Activated CD4-positive, alpha-beta T cell treated with anti-CD3 and anti-CD28 coated beads for 48 hours (primary cell): ENCODE measurements around the gene CETN3.

Source experiments
- DNase-seq: peaks from one replicate; pipeline ENCODE4 v3.0.0-alpha.2; 2020

Gene CETN3

DNA sequence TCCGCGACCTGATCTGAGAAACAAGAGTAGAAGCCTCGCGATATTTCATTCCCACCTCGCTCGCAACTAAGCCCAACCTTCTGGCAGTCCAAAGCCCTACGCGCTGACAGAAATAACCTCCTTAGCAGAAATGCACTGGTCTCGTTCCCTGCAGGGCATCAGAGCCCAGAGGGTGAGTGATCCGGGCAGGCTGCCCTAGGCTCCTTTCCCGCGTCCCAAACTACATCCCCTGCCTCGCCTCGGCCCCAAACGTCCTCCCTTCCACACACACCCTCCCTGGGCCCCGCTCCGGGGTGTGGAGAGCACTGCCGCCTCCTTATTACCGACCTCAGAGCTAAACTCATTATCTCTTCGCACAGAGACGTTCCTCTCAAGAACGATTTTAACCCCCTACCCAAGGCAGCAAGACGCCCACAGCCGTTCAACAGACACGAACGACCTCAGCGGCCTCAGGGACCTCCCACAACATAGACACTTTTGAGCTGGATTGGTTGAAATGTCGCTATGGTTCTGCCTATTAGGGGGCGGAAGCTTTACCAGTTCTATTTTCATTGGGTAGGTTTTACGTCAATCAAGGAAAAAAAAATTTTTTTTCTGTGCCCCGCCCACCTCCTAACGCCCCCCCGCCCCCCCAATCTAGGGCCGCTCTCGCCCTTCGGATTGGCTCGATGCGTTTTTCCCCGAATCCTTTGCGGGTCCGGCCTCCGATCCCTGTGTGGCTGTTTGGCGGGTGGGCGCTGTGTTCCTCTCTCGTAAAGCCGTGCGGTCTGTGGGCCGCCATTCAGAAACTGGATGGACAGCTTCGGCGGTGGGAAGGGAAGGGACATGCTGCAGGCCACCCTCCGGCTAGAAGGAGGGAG, at the start of gene CETN3:
TSS of gene CETN3 (minus strand) at position 439 of the 860 bp plus-strand sequence. CDS start at position 344, 95 bp downstream.
- peak; percentile 92 for DNase-seq

DNA sequence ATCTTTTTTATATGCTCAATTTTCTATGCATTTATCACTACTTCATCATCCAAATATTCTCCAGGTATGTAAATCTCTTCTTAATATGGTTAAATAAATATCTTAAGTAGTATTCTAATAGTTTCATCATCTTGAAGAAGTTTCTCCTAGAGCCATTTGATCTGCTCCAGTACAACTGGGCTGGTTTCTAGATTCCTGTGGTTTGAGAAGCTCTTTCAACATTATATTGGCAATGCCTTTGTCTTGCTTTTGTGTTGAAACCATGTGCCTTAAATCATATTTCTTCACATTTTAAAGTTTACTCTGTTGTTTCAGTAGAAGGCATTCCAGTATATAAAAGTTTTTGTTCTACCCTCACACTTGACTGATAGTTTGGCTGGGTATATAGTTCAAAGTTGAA, 37.4 kb upstream of the CETN3 start:
- DNase-seq = no peak

DNA sequence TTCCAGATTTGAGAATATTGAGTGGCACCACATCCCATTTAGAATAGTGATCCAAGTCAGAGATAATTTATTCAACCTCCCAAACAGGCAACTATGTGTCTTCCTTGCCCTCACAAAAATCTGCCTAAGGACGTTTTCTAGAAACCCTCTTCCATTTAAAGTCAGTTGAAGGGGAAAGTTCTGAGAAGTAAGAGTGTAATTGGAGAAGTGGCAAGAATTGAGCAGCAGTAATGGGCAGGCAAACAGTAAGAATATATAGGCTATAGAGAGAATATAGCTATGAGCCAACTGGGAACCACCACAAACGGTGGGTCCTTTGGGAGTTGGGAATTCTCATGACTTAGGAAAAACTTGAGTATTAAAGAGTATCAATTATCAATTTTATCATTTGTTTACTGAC, 31.1 kb upstream of the CETN3 start:
- no peak for DNase-seq

DNA sequence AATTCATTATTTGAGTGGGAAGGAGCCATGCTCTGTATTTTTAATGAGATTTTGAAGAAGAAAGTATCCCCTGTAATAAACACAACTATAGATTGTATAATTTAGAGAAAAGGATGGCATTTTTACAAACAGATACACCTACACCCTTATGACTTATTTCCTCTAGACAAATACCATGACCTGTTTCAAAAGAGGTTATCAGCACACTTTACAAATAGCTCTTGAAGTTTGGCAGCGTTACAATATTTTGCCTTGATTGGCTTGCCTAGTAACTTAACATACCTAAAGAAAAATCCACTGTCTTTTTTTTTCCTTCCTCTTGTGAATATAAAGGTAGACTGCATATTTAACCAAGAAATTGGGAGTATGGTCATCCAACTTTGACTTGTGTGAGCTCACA, 28.5 kb upstream of the CETN3 start:
- no peak for DNase-seq

DNA sequence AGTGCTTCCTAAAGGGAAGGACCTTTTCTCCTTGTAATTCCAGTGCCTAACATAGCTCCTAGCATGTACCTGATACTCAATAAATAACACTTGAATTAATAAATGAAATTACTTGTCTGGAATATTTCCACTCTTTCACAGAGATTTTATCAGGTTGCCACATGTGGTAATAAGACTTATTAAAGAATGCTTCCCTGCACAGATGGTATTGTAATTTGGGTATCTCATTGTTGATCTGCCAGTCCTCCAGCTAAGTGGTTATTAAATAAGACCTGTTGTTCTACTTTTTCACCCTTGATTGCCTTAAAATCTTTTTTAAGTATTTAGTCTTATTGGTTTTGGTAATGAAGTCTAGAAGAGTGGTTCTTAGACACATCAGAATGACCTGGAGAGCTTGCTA, 28.1 kb upstream of the CETN3 start:
- no peak for DNase-seq

DNA sequence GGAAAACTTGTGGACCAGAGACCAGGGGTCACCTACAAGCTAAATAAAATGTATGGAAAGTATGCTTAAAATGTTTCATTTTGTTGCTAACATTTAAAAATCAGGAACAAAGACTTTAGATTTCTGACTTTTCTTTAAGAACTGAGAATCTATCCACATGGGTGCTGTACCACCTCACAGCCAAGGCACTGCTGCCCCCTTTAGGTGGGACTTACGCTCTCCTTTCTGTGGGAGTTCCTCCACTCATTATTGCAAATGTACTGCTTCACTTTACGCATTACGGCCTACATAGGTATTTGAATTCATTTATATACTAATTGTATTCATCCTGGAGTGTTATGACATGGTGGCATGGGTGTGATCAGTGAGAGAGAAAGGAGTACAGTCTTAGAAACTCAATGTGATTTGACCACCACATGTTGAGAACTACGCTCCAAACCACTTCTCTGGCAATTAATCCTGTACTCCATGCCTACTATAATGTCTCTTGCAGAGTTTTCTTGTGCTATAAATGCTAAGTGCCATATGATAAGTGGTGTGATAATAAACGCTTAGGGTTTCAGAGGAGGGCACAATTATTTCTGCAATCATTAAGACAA, 24.7 kb upstream of the CETN3 start:
- peak; percentile 62 for DNase-seq

DNA sequence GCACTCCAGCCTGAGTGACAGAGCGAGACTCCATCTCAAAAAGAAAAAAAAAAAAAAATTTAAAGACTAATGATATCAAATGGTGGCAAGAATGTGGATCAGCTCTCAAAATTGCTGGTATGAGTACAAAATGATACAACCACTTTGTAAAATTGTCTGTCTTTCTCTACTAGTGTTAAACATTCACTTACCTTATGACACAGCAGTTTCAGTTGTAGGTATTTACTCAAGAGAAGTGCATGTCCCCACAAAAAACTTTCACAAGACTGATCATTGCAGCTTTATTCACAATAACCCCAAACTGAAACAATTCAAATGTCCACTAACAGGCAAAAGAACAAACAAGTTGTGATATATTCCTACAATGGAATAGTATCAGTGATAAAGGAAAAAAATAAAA, 14.7 kb upstream of the CETN3 start:
- DNase-seq = no peak

DNA sequence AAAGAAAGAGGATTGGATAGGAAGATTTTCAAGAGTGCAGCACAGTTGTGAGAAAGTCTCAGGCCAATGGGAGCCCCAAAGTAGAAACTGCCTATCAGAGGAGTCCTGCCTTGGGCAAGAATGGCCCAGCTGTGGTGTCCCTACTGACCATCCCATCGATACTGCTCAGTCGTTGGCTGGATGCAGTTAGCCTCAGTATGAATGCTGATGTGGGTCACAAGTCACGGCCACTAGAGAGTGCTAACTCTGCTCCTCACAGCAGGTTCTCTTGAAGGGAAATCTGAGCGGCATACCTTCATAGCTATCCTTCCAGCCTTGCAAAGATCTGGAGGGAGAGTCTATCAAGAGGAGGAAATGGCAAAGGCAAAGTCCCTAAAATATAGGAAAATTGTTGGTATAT, 11.6 kb upstream of the CETN3 start:
- no peak for DNase-seq

DNA sequence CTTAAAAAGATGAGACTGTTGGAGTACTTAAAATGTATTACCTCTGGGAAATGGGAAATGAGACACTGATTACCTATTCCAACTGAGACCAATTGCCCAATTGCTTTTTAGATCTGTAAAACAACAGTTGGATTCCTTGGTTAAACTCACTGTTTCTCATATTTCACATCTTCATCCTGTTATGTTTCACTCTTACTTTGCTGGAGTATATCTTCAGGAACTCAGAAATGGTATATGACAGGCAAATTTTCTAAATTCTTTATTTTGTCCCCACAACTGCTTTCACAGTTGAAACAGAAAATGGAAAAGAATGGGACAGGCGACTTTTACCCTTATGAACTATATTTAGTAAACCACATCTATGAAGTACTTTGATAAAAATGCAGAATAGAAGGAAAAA, 8.7 kb upstream of the CETN3 start:
- no peak for DNase-seq

DNA sequence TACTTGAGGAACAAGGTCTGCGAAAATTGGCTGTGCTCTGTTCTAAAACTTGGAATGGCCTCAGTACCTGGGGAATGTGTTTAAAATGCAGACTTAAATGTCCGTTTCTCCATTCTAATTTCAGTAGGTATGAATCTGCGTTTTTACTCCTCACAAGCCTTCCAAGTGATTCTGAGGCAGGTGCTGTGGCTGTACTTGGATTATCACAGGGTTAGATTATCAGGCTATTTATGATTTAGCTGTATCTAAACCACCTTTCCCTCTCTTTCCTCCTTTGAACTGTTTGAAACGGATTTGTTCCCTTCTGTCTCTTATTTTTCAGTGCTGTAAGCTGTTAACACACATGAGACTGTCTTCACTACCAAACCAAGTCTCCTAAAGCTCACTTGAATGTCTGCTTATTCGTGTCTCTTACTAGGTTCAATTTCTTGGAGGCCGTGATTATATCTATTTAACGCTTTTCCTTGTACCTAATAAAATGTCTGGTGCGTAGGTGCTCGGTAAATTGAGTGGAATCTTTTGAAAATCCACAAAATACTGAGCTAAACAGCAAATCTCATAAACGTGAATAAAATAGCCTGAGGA, 714 bp upstream of the CETN3 start:
- no peak for DNase-seq

DNA sequence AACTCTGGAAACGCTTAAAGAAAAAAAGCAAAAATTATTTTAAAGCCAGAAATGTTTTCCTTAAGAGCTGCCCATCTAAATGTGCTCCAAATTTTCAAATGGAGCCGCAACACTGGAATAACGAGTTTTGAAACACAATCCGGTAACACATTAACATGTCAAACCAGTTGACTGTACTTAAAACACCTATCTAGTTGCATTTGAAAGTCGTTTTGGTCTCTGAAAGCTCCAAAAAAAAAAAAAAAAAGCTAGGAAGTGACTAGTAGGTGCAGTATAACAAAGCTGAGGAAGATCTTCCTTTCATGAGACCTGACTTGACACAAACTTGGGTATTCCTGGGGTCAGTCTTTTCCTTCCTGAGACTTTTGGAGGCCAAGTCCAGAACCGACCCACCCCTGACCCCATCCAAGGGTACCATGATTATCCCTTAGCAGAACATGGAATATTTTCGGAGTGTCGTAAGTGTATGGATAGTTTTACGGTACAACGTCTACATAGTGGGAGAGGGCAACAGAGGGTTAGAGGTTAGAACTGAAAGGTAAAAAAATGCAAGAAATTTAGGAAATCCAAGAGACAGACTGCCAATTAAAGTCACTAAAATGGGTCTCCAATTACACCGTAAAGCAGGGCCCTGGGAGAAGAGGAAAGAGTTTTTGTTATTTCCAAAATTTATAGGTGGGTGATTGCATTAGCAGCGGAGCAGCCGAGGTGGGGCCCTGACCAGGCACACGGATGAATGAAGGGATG, 812 bp downstream of the CETN3 start:
- no peak for DNase-seq

DNA sequence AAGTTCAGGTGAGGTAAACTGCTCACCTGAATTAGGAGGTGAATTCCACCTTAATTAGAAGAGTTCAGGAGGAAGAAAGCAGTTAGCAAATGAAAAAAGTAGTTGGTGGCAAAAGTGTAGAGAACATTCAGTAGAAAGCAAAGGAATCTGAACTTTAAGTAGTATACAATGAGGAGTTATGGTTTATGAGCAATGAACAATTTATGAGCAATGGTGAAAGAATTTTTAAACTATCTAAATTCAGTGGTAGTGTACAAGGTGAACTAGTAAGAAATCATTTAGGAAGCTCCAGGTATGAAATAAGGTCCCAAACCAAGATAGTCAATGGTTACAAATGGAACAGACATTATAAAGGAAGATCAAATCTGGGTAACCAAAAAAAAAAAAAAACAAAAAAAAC, 3.1 kb downstream of the CETN3 start:
- DNase-seq = no peak

DNA sequence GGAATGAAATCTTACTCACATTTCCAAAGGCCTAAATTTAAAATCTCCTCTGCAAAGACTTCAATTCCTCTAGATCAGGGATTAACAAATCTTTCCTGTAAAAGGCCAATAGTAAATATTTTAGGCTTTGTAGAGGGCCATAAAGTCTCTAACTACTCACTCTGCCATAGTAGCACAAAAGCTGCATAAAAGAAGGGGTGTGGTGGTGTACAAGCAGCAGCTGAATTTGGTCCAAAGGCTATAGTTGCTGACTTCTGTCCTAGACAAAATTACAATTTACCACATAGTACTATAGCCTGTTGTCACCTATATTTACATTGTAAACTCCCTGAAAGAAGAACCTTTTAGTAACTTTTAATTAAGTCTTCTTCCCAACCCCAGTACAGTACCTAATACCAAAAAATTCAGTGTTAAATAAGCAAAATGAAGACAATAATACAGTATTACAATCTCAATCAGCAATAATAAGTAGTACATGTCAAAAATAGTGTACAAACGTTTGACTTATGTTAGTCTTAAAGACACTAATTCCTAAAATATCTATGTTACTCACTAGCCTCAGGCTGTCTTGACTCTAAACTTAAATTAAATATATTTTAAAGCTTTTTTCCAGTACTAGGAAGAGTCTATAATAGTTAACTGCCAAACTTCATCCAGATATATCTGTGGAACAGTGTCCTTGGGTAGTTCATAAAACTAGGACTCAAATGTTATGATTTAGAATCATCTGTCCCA, 6.9 kb downstream of the CETN3 start:
- DNase-seq = no peak

DNA sequence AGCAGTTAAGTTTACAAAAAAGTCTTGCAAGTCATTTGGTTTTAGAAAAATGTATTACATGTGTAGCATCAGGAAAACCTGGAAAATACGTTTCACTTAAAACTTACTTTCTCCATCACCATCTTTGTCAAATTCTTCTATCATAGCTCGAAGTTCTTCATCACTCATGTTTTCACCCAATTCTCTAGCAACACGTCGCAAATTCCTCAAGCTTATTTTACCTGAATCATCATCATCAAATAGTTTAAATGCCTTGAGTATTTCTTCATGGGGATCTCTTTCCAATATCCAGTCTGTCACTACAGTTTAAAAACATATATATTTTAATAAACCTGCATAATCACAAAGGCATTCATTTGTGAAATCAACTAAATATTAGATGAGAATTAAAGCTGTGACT, 10.3 kb downstream of the CETN3 start:
- DNase-seq = no peak

DNA sequence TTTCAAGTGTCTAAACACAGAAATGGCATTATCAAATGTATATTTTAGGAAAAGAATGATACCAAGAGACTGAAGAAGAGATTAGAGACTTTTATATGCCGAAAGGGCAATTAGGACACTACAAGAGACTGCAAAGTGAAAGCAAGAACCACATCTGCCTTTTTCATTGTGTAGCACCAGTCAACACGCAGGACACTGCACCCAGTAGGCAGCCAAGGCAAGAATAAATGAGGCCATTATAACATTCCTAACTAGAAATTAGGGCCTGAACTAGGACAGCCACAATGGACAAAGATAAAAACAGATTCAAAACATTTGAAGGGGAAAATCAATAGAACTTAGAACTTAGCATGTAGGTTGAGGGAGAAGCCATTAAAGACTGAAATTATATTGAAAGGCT, 10.8 kb downstream of the CETN3 start:
- no peak for DNase-seq

DNA sequence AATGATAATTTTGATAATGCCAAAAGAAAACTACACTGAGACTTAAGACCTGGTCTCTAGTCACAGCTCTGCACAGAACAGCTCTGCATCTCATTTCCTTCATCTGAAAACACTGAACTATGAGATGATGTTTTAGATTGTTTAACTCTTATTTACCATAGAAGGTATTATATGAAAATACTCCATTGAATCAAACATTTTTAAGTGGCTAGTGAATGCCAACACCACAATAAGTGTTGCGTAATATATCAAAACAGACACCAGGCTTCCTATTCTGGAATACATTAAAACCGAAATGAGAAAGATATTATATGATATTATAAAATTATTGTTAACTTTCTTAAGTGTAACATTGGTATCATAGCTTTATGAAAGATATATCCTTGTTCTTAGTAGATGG, 14.6 kb downstream of the CETN3 start:
- no peak for DNase-seq

DNA sequence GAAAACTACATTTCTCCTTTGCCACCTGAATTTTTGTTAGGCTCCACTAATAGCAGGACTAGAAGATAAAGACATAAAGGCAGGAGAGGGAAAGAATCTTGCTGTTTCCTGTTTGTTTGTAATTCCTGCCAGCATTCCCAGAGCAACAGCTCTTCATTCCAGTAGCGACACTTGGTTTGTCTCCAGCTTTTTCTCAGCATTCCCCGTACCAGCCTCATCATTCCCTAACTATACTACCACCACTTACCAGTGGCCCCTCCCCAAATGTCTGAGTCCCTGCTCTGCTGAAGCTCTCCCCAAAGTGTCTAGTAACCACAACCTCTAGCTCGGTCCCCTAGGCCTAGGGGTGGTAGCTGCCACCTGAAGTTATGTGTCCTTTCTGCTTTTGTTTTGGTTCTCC, 18.6 kb downstream of the CETN3 start:
- DNase-seq = no peak

DNA sequence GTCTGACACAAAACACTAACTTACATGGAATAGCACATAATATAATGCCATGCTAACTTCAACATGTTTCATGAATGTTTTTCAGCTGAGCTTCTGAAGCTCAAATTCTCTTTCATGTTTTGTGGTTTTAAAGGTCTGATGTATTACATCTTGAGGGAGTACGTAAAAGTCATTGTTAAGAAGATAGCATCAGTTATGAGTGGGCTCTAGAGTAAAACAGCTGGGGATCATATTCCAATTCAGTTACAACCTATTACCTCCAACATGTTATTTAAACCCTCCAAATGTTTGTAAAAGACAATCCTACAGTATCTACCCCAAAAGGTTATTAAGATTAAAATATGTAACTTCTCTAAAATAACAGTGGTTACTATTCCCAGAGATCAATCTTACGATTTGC, 19.2 kb downstream of the CETN3 start:
- DNase-seq = no peak

DNA sequence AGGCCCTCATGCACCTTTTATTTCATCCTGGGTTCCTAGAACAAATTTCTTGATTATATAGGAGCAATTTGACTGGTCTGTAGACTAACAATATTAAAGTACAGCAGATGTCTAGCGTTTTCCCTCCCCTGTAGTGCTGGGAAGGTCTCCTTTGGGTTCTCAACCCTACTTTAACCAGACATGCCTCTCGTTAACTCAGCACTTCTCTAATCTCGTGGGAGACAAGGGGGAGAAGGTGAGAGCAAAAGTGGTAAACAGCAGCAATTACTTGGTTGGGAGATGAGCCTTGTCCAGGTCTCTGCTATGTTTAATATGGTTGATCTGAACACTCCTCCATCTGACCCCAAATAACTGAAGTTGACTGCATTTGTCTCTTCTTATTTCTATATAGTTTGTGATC, 22.0 kb downstream of the CETN3 start:
- no peak for DNase-seq

DNA sequence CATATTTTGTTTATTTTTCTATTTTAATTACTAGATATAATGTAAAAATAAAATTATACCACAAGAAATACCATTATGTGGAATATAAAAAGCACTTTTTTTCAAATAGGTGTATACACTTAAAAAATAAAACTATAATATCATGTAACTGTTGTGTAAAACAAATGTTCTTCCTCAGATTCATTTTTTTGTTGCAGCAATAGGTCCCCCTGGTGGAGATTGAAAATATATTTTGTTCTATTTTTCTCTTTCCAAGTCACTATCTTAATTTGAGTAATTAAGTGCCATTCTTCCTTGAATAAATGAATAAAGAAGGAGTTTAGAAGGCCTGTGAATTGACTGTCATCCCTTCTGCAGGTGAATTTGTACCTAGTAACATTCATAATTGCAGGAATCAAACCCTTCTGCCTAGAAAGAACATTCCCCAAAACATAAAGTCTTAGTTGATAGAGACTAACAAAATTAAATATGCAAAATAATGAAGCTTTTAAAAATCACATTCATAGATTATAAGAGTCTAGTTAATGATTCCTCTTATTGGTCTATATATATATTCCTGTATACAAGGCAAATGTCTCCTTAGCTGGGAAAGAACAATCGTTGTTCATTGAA, 23.4 kb downstream of the CETN3 start:
- DNase-seq = no peak

DNA sequence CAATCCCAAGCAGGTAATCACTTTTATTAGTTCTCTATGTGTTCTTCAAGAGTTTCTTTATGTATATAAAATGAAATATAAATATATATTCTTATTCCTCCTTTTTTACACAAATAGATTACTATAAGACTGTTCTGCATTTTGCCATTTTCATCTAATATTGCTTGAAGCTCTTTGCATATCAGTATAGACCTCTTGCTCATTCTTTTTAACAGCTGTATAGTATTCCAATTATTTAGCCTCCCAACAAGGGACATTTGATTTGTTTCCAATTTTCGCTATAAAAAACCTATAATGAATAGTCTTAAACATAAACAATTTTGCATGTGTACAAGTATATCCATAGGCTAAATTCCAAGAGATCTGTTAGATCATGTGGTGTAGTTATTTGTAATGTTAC, 25.2 kb downstream of the CETN3 start:
- DNase-seq = no peak

DNA sequence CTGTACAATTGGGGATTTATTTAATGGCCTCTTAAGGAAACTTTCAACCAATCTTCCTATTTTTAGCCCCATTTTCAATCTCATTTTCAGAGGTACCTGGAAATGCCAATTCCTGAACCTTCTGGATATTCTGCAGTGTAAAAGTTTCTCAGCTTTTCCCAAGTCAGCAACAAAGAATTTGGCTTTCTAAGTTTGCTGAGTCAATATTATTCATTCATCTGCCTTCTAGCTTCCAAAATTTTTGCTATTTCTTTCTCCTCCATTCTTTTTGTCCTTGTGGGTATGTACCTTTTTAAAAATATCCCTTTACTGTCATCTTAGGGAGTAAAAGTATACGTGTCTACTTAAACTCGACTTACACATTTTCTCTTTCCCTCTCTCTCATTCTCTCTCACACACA, 25.7 kb downstream of the CETN3 start:
- DNase-seq = no peak
